ENCODE results near the gene ABCC1. TPM values are rescaled to one million over a fixed set of nuclear protein-coding genes. Genes with fewer than 3 reads are reported as not detected.

The ABCC1 gene
- total and polyA plus RNA-seq, 12 donors, result 6.1 to 32.8 (median 21.6) TPM

DNA sequence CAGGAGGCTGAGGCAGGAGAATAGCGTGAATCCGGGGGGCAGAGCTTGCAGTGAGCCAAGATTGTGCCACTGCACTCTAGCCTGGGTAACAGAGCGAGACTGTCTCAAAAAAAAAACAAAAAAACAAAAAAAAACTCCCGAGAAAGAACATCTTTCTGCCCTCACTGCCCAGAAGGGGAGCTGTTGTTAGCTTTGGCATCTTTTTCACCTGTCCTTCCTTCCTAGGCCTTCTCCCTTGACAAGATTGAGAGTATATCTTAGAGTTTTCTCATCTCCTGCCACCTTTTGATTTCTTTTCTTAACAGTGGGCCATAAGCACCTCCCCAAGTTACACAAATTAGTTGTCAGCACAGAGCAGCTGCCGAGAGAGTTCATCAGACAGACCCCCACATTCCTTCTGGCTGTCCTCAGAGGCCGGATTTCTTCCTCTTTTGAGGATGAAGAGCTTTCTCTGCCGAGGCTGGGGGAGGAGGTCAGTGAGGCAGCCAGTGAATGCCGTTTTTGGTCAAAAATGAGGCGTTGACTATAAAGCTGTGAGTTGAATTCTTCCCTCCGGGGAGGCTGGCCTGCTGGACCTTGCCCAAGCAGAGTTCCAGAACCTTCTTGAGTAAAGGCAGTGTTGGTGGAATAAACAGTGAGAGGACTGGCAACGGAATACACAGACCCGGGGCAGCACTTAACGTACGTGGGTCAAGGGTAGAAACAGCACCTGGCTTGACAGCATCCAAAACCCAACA lies 146.9 kb downstream of the ABCC1 start:
- Histone ChIP-seq H3K4me3 (no peak overlapping the region), H3K9me3 (no peaks in the 10 kb centered on the region), H3K27ac (peak overlapping the region in 1 of 10 donors; percentile 56), H3K36me3 (peaks cover 0 to 79% (median 4%) of the 10 kb centered on the region in 9 donors), H3K4me1 (peaks cover 0 to 24% (median 6%) of the 10 kb centered on the region in 9 donors), H3K27me3 (no peaks in the 10 kb centered on the region)
- TF ChIP-seq CTCF (IDR thresholded peaks at IDR 0.05), result peak in 2 of 9 donors; percentile 6 to 17
- DNase-seq (no peak), ATAC-seq (peak in 3 of 8 donors; percentile 29 to 63 (median 38))
- WGBS, 2 donors, result 63 to 68% methylated on average over 14 of the region's 14 CpGs
- intact Hi-C loops (cut with DNase I), result loop anchor here in 1 of 10 donors (10.0 kb wide), 1 partner anchor 151 kb away; the partner anchor contains the start of gene ABCC1

- DNase-seq (no peak), ATAC-seq (no peak)
- Histone ChIP-seq H3K4me1 (peaks cover 0 to 24% (median 6%) of the 10 kb centered on the region in 9 donors), H3K9me3 (no peaks in the 10 kb centered on the region), H3K27me3 (no peaks in the 10 kb centered on the region), H3K36me3 (peaks cover 0 to 76% (median 4%) of the 10 kb centered on the region in 9 donors), H3K4me3 (no peak overlapping the region), H3K27ac (no peak overlapping the region)
- WGBS, 2 donors, result 76 to 81% methylated on average over 3 of the region's 3 CpGs
- TF ChIP-seq CTCF (IDR thresholded peaks at IDR 0.05), result no peak
- intact Hi-C loops (cut with DNase I), result loop anchor here in 1 of 10 donors (10.0 kb wide), 1 partner anchor 152 kb away; the partner anchor contains the start of gene ABCC1
Observed at GRCh38 chr16:16096858-16097213, 147.4 kb downstream of the ABCC1 start.

- H3K27me3 ChIP-seq, result no peaks in the 10 kb centered on the region
- no peak overlapping the region for H3K4me3 ChIP-seq
- H3K4me1 ChIP-seq, result peaks cover 0 to 16% (median 5%) of the 10 kb centered on the region in 9 donors
- DNase-seq (no peak), ATAC-seq (no peak)
- no peak for TF ChIP-seq CTCF (IDR thresholded peaks at IDR 0.05)
- intact Hi-C loops (cut with DNase I), result loop anchor here in 1 of 10 donors (10.0 kb wide), 1 partner anchor 155 kb away; the partner anchor contains the start of gene ABCC1
- 98 to 99% methylated on average over 4 of the region's 4 CpGs for WGBS, 2 donors
- peaks cover 0 to 81% (median 19%) of the 10 kb centered on the region in 9 donors for H3K36me3 ChIP-seq
- H3K27ac ChIP-seq, result no peak overlapping the region
- no peaks in the 10 kb centered on the region for H3K9me3 ChIP-seq
Observed at GRCh38 chr16:16099320-16099719, 149.9 kb downstream of the ABCC1 start.

DNA sequence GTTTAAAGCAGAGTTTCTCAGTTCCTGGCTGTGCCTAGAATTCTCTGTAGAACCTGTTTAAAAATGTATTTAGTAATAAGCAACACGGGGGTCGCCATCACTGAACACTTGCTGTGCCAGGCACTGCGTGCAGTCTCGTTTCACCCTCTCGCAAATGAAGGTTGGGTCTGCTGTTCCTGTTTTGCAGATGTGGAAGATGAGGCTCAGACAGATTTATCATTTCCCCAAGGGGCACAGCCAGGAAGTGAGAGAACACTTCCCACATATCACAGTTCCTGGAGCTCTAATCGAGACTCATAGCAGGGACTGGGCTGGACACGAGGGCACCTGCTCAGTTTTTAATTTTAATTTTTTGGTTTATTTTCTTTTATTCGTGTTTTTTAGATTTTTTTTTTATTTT lies 151.2 kb downstream of the ABCC1 start:
- H3K4me1 ChIP-seq, result peaks cover 0 to 16% (median 5%) of the 10 kb centered on the region in 9 donors
- no peak overlapping the region for H3K4me3 ChIP-seq
- intact Hi-C loops (cut with DNase I), result no loop called here
- DNase-seq, result no peak
- 58 to 60% methylated on average over 8 of the region's 8 CpGs for WGBS, 2 donors
- no peak overlapping the region for H3K27ac ChIP-seq
- no peaks in the 10 kb centered on the region for H3K9me3 ChIP-seq
- peaks cover 0 to 85% (median 16%) of the 10 kb centered on the region in 9 donors for H3K36me3 ChIP-seq
- H3K27me3 ChIP-seq, result no peaks in the 10 kb centered on the region
- no peak for ATAC-seq
- TF ChIP-seq CTCF (IDR thresholded peaks at IDR 0.05), result no peak
